Measurements from ENCODE around the gene FER. TPM values are rescaled to one million over a fixed set of nuclear protein-coding genes. Genes with fewer than 3 reads are reported as not detected.

The FER gene
- total and polyA plus RNA-seq, 9 of the 15 experiments (the other 6 are each of a cell fraction or from before 2014, with no cell fraction given) = 6.7 to 18.2 (median 8.9) TPM

DNA sequence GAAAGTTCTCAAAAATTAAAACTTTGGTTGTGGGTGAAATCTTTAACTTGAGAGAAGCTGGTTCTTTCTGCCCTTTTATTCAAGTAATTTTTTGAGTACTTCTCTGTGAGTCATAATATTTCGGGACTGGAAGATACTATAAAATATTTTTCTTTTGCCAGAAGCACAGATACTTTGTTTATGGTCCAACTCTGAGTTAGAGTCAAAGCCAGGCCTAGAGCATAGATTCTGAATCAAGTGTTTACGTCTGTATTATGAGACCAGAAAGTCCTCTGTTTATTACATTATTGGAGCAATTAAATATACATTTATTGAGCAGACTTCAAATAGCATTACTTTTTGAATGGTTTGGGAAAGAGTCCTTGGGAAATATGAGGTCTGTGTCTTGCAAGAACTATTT is 187.9 kb downstream of the FER start:
- no TSS peak for BruUV-seq (replicated peaks)
- Histone ChIP-seq H2AFZ (ENCODE audit: low read depth, low read length) (no peak overlapping the region), H3K4me2 (ENCODE audit: insufficient read depth, low read length) (no peak overlapping the region), H3K27me3 (ENCODE audit: control insufficient read depth in 2 of 2, insufficient read depth in 2 of 2, low read length in 2 of 2) (no peaks in the 10 kb centered on the region), H3K79me2 (ENCODE audit: control insufficient read depth, insufficient read depth, low read length) (no peaks in the 10 kb centered on the region), H3K4me1 (replicated peaks in 1 of 2; ENCODE audit: control insufficient read depth in 2 of 2, insufficient read depth in 2 of 2, low read length in 2 of 2) (peaks cover 0 to 7% of the 10 kb centered on the region in 2 experiments; a peak in 3 of 5 replicates), H4K20me1 (replicated peaks; ENCODE audit: control insufficient read depth, insufficient read depth, low read length) (no peaks in the 10 kb centered on the region), H3K9ac (ENCODE audit: insufficient read depth in 1 of 2, low read depth in 2 of 2, low read length in 2 of 2) (no peak overlapping the region), H3K27ac (ENCODE audit: extremely low read depth, low read depth, low read length) (no peak overlapping the region), H3K4me3 (no peak overlapping the region), H3K9me1 (ENCODE audit: control insufficient read depth, insufficient read depth, low read length) (no peaks in the 10 kb centered on the region), H3K9me3 (replicated peaks; ENCODE audit: control insufficient read depth, insufficient read depth, low read depth, low read length) (no peaks in the 10 kb centered on the region), H3K36me3 (ENCODE audit: control insufficient read depth, insufficient read depth, low read length) (no peaks in the 10 kb centered on the region)
- ATAC-seq (no peak), DNase-seq (ENCODE audit: extremely low read depth in 1 of 4, low spot score in 3 of 4) (no peak), FAIRE-seq (no peak)
- TF ChIP-seq NFATC3 (IDR thresholded peaks at IDR 0.05) = no peak
- ChIA-PET CTCF (ENCODE audit: low intra/inter-chr PET ratio) (no interaction called here), POLR2A (no interaction called here)
- 71% methylated on average over 2 of the region's 2 CpGs for WGBS (ENCODE audit: insufficient coverage, low coverage, missing lambda C conversion rate)
- in situ Hi-C loops (cut with MboI) = no loop called here
- intact Hi-C loops (cut with micrococcal nuclease) = no loop called here

DNA sequence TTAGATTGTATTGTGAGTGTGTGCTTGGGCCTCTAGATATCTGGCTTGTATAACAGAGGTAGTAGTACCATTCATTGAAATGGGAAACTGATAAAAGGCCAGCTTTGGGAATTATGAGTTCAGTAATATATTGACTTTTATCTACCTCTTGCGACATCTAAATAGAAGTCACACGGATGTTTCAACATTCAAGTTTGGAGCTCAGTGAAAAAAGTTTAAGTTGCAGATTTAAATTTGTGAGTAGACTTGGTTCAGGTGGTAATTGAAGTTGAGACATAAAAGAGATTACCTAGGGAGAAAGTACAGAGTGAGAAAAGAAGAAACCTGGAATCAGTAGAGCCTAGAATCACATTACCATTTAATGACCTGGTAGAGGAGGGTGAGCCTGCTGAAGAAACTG is 189.5 kb downstream of the FER start:
- Histone ChIP-seq H4K20me1 (replicated peaks; ENCODE audit: control insufficient read depth, insufficient read depth, low read length) (no peaks in the 10 kb centered on the region), H3K9me3 (replicated peaks; ENCODE audit: control insufficient read depth, insufficient read depth, low read depth, low read length) (no peaks in the 10 kb centered on the region), H3K27ac (ENCODE audit: extremely low read depth, low read depth, low read length) (no peak overlapping the region), H3K9me1 (ENCODE audit: control insufficient read depth, insufficient read depth, low read length) (no peaks in the 10 kb centered on the region), H3K36me3 (ENCODE audit: control insufficient read depth, insufficient read depth, low read length) (no peaks in the 10 kb centered on the region), H2AFZ (ENCODE audit: low read depth, low read length) (no peak overlapping the region), H3K4me2 (ENCODE audit: insufficient read depth, low read length) (no peak overlapping the region), H3K27me3 (ENCODE audit: control insufficient read depth in 2 of 2, insufficient read depth in 2 of 2, low read length in 2 of 2) (no peaks in the 10 kb centered on the region), H3K79me2 (ENCODE audit: control insufficient read depth, insufficient read depth, low read length) (no peaks in the 10 kb centered on the region), H3K4me1 (replicated peaks in 1 of 2; ENCODE audit: control insufficient read depth in 2 of 2, insufficient read depth in 2 of 2, low read length in 2 of 2) (peaks cover 0 to 10% of the 10 kb centered on the region in 2 experiments; a peak in 3 of 5 replicates), H3K9ac (ENCODE audit: insufficient read depth in 1 of 2, low read depth in 2 of 2, low read length in 2 of 2) (no peak overlapping the region), H3K4me3 (no peak overlapping the region)
- TF ChIP-seq TCFL5 (CRISPR knock-in tag; conservative IDR thresholded peaks at IDR 0.05) = no peak
- TF ChIP-seq CEBPB (tag; IDR thresholded peaks at IDR 0.05) = 0 out of 2 replicates have a peak, but pooled peaks have one; percentile 18
- TF ChIP-seq, protein P1, sequence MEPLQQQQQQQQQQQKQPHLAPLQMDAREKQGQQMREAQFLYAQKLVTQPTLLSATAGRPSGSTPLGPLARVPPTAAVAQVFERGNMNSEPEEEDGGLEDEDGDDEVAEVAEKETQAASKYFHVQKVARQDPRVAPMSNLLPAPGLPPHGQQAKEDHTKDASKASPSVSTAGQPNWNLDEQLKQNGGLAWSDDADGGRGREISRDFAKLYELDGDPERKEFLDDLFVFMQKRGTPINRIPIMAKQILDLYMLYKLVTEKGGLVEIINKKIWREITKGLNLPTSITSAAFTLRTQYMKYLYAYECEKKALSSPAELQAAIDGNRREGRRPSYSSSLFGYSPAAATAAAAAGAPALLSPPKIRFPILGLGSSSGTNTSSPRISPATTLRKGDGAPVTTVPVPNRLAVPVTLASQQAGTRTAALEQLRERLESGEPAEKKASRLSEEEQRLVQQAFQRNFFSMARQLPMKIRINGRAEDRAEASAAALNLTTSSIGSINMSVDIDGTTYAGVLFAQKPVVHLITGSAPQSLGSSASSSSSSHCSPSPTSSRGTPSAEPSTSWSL (CRISPR knock-in tag; IDR thresholded peaks at IDR 0.05; ENCODE audit: borderline replicate concordance) = no peak
- TF ChIP-seq, protein P2, sequence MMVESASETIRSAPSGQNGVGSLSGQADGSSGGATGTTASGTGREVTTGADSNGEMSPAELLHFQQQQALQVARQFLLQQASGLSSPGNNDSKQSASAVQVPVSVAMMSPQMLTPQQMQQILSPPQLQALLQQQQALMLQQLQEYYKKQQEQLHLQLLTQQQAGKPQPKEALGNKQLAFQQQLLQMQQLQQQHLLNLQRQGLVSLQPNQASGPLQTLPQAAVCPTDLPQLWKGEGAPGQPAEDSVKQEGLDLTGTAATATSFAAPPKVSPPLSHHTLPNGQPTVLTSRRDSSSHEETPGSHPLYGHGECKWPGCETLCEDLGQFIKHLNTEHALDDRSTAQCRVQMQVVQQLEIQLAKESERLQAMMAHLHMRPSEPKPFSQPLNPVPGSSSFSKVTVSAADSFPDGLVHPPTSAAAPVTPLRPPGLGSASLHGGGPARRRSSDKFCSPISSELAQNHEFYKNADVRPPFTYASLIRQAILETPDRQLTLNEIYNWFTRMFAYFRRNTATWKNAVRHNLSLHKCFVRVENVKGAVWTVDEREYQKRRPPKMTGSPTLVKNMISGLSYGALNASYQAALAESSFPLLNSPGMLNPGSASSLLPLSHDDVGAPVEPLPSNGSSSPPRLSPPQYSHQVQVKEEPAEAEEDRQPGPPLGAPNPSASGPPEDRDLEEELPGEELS (CRISPR knock-in tag; IDR thresholded peaks at IDR 0.05; ENCODE audit: borderline replicate concordance) = no peak
- no peak for TF ChIP-seq ATF7 (IDR thresholded peaks at IDR 0.05)
- TF ChIP-seq, protein P3, sequence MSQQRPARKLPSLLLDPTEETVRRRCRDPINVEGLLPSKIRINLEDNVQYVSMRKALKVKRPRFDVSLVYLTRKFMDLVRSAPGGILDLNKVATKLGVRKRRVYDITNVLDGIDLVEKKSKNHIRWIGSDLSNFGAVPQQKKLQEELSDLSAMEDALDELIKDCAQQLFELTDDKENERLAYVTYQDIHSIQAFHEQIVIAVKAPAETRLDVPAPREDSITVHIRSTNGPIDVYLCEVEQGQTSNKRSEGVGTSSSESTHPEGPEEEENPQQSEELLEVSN (IDR thresholded peaks at IDR 0.05; ENCODE audit: borderline replicate concordance in 1 of 2, extremely low read depth in 1 of 2, insufficient read depth in 1 of 2, insufficient read length in 1 of 2, low read depth in 1 of 2, low read length in 1 of 2, poor library complexity in 1 of 2, severe bottlenecking in 1 of 2) = no peak
- TF ChIP-seq, protein P4, sequence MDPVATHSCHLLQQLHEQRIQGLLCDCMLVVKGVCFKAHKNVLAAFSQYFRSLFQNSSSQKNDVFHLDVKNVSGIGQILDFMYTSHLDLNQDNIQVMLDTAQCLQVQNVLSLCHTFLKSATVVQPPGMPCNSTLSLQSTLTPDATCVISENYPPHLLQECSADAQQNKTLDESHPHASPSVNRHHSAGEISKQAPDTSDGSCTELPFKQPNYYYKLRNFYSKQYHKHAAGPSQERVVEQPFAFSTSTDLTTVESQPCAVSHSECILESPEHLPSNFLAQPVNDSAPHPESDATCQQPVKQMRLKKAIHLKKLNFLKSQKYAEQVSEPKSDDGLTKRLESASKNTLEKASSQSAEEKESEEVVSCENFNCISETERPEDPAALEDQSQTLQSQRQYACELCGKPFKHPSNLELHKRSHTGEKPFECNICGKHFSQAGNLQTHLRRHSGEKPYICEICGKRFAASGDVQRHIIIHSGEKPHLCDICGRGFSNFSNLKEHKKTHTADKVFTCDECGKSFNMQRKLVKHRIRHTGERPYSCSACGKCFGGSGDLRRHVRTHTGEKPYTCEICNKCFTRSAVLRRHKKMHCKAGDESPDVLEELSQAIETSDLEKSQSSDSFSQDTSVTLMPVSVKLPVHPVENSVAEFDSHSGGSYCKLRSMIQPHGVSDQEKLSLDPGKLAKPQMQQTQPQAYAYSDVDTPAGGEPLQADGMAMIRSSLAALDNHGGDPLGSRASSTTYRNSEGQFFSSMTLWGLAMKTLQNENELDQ (CRISPR knock-in tag; IDR thresholded peaks at IDR 0.05; ENCODE audit: borderline replicate concordance) = no peak
- 70% methylated on average over 2 of the region's 2 CpGs for WGBS (ENCODE audit: insufficient coverage, low coverage, missing lambda C conversion rate)
- ChIA-PET POLR2A (no interaction called here), CTCF (ENCODE audit: low intra/inter-chr PET ratio) (no interaction called here)
- DNase-seq (ENCODE audit: extremely low read depth in 1 of 4, low spot score in 3 of 4) = no peak
- in situ Hi-C loops (cut with MboI) = no loop called here
- FAIRE-seq = no peak
- intact Hi-C loops (cut with micrococcal nuclease) = no loop called here
- BruUV-seq (replicated peaks) = no TSS peak
- ATAC-seq = no peak
